Measurements from ENCODE around the gene NMT1.

The NMT1 gene

GRCh38 chr17:45123930-45124796 is 63.0 kb downstream of the NMT1 start:
- TF ChIP-seq POLR2AphosphoS5 (IDR thresholded peaks at IDR 0.05; ENCODE audit: low read depth, low read length) (no peak), FOXP2 (optimal IDR thresholded peaks at IDR 0.05; ENCODE audit: borderline replicate concordance, extremely low read depth, extremely low read length, insufficient read depth) (peak; percentile 79), SIN3A (IDR thresholded peaks at IDR 0.05; ENCODE audit: borderline replicate concordance, insufficient read depth, low read length) (no peak)
- TF ChIP-seq, protein P1, sequence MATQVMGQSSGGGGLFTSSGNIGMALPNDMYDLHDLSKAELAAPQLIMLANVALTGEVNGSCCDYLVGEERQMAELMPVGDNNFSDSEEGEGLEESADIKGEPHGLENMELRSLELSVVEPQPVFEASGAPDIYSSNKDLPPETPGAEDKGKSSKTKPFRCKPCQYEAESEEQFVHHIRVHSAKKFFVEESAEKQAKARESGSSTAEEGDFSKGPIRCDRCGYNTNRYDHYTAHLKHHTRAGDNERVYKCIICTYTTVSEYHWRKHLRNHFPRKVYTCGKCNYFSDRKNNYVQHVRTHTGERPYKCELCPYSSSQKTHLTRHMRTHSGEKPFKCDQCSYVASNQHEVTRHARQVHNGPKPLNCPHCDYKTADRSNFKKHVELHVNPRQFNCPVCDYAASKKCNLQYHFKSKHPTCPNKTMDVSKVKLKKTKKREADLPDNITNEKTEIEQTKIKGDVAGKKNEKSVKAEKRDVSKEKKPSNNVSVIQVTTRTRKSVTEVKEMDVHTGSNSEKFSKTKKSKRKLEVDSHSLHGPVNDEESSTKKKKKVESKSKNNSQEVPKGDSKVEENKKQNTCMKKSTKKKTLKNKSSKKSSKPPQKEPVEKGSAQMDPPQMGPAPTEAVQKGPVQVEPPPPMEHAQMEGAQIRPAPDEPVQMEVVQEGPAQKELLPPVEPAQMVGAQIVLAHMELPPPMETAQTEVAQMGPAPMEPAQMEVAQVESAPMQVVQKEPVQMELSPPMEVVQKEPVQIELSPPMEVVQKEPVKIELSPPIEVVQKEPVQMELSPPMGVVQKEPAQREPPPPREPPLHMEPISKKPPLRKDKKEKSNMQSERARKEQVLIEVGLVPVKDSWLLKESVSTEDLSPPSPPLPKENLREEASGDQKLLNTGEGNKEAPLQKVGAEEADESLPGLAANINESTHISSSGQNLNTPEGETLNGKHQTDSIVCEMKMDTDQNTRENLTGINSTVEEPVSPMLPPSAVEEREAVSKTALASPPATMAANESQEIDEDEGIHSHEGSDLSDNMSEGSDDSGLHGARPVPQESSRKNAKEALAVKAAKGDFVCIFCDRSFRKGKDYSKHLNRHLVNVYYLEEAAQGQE (IDR thresholded peaks at IDR 0.05; ENCODE audit: insufficient read depth in 1 of 2, low read depth in 2 of 2, low read length in 2 of 2): 0 out of 4 replicates have a peak, but pooled peaks have one; percentile 31 to 34

- TF ChIP-seq, protein P1 (IDR thresholded peaks at IDR 0.05; ENCODE audit: insufficient read depth in 1 of 2, low read depth in 2 of 2, low read length in 2 of 2): no peak
- no peak for TF ChIP-seq FOXP2 (optimal IDR thresholded peaks at IDR 0.05; ENCODE audit: borderline replicate concordance, extremely low read depth, extremely low read length, insufficient read depth)
- TF ChIP-seq SIN3A (IDR thresholded peaks at IDR 0.05; ENCODE audit: borderline replicate concordance, insufficient read depth, low read length): no peak
- no peak for TF ChIP-seq TAF1 (IDR thresholded peaks at IDR 0.05; ENCODE audit: borderline replicate concordance, insufficient read depth, low read length)
- TF ChIP-seq POLR2AphosphoS5 (IDR thresholded peaks at IDR 0.05; ENCODE audit: low read depth, low read length): no peak
Observed at GRCh38 chr17:45125509-45125908, 64.4 kb downstream of the NMT1 start.

DNA sequence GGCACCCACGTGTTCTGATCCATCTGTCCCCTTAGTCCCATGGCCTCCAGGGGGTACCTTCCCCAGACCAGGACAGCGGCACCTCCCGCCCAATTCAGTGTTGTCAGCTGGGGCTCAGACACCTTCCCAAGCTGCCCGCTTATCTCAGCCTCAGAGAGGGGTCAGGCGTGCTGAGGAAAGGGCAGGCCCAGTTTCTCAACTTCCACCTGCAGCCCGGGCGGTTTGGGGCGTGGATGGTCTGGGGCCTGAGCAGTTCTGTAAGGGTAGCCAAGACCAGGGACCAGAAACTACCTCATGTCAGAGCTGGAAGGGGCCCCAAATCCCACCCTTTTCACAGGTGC is 66.1 kb downstream of the NMT1 start:
- TF ChIP-seq TAF1 (IDR thresholded peaks at IDR 0.05; ENCODE audit: borderline replicate concordance, insufficient read depth, low read length) (no peak), FOXP2 (optimal IDR thresholded peaks at IDR 0.05; ENCODE audit: borderline replicate concordance, extremely low read depth, extremely low read length, insufficient read depth) (no peak), SIN3A (IDR thresholded peaks at IDR 0.05; ENCODE audit: borderline replicate concordance, insufficient read depth, low read length) (no peak), POLR2AphosphoS5 (IDR thresholded peaks at IDR 0.05; ENCODE audit: low read depth, low read length) (no peak)
- TF ChIP-seq, protein P1 (IDR thresholded peaks at IDR 0.05; ENCODE audit: insufficient read depth in 1 of 2, low read depth in 2 of 2, low read length in 2 of 2): no peak

- TF ChIP-seq FOXP2 (optimal IDR thresholded peaks at IDR 0.05; ENCODE audit: borderline replicate concordance, extremely low read depth, extremely low read length, insufficient read depth) (no peak), SIN3A (IDR thresholded peaks at IDR 0.05; ENCODE audit: borderline replicate concordance, insufficient read depth, low read length) (no peak), TAF1 (IDR thresholded peaks at IDR 0.05; ENCODE audit: borderline replicate concordance, insufficient read depth, low read length) (no peak), POLR2AphosphoS5 (IDR thresholded peaks at IDR 0.05; ENCODE audit: low read depth, low read length) (no peak)
- TF ChIP-seq, protein P1 (IDR thresholded peaks at IDR 0.05; ENCODE audit: insufficient read depth in 1 of 2, low read depth in 2 of 2, low read length in 2 of 2): no peak
Observed at GRCh38 chr17:45127548-45128300, 66.6 kb downstream of the NMT1 start.
